Measurements from ENCODE around the gene ICAM1. TPM values are rescaled to one million over a fixed set of nuclear protein-coding genes. Genes with fewer than 3 reads are reported as not detected.
"Not testable (repeated sequence)": the region's sequence is repeated elsewhere in the genome, so short reads cannot be mapped to it uniquely, and the experiment has no call there.

ICAM1 gene
- total RNA-seq, 3 donors from 2014 or later (not counting 1 experiment from before 2014, with no cell fraction given) = 33.1 to 73.7 (median 56.5) TPM

- WGBS (ENCODE audit: insufficient coverage) = 83% methylated on average over 12 of the region's 12 CpGs
- TF ChIP-seq, protein P1, sequence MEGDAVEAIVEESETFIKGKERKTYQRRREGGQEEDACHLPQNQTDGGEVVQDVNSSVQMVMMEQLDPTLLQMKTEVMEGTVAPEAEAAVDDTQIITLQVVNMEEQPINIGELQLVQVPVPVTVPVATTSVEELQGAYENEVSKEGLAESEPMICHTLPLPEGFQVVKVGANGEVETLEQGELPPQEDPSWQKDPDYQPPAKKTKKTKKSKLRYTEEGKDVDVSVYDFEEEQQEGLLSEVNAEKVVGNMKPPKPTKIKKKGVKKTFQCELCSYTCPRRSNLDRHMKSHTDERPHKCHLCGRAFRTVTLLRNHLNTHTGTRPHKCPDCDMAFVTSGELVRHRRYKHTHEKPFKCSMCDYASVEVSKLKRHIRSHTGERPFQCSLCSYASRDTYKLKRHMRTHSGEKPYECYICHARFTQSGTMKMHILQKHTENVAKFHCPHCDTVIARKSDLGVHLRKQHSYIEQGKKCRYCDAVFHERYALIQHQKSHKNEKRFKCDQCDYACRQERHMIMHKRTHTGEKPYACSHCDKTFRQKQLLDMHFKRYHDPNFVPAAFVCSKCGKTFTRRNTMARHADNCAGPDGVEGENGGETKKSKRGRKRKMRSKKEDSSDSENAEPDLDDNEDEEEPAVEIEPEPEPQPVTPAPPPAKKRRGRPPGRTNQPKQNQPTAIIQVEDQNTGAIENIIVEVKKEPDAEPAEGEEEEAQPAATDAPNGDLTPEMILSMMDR (IDR thresholded peaks at IDR 0.05) = no peak
- H3K4me1 ChIP-seq (ENCODE audit: control insufficient read depth, insufficient read depth, low read length) = peaks cover 30% of the 10 kb centered on the region
- no peaks in the 10 kb centered on the region for H3K9me3 ChIP-seq (ENCODE audit: control insufficient read depth, insufficient read depth, low read length)
- H3K27ac ChIP-seq (ENCODE audit: low read length) = no peak overlapping the region
- no peak for ATAC-seq
- intact Hi-C loops (cut with micrococcal nuclease) = no loop called here
- no peaks in the 10 kb centered on the region for H3K27me3 ChIP-seq (ENCODE audit: control insufficient read depth, insufficient read depth, low read length)
- no peak for DNase-seq
- no peak overlapping the region for H3K4me3 ChIP-seq (ENCODE audit: low read length)
- Mint-ChIP-seq H3K4me1 (peaks cover 10 to 18% of the 10 kb centered on the region in 2 donors), H3K36me3 (no peaks in the 10 kb centered on the region), H3K27me3 (ENCODE audit: low read depth in 2 of 2) (no peaks in the 10 kb centered on the region), H3K27ac (peak overlapping the region; percentile 69 to 76), H3K4me3 (peak overlapping the region; percentile 9), H3K9me3 (no peaks in the 10 kb centered on the region)
- H3K36me3 ChIP-seq (ENCODE audit: control insufficient read depth, insufficient read depth, low read length) = no peaks in the 10 kb centered on the region
These were observed 32.6 kb upstream of the ICAM1 start for GRCh38 chr19:10238172-10238783.

DNA sequence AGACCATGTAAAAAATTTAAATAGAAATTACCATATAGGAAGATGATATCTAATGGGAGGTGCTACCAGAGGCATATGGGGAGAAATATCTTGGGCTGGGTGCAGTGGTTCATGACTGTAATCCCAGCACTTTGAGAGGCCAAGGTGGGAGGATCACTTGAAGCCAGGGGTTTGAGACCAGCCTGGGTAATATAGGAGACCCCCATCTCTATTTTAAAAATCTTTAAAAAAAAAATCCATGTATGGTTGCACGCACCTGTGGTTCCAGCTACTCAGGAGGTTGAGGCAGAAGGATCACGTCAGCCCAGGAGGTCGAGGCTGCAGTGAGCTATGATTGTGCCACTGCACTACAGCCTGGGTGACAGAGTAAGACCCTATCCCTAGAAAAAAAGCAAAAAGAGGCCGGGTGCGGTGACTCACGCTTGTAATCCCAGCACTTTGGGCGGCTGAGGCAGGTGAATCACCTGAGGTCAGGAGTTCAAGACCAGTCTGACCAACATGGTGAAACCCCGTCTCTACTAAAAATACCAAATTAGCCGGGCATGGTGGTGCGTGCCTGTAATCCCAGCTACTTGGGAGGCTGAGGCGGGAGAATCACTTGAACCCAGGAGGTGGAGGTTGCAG lies 29.0 kb upstream of the ICAM1 start:
- ATAC-seq; H3K9me3 ChIP-seq (ENCODE audit: control insufficient read depth, insufficient read depth, low read length); H3K4me1 Mint-ChIP-seq; DNase-seq; H3K36me3 ChIP-seq (ENCODE audit: control insufficient read depth, insufficient read depth, low read length); H3K27me3 ChIP-seq (ENCODE audit: control insufficient read depth, insufficient read depth, low read length); H3K27ac Mint-ChIP-seq; H3K36me3 Mint-ChIP-seq; H3K9me3 Mint-ChIP-seq; H3K27ac ChIP-seq (ENCODE audit: low read length); H3K4me3 Mint-ChIP-seq; H3K4me1 ChIP-seq (ENCODE audit: control insufficient read depth, insufficient read depth, low read length); H3K27me3 Mint-ChIP-seq (ENCODE audit: low read depth in 2 of 2); intact Hi-C loops (cut with micrococcal nuclease); H3K4me3 ChIP-seq (ENCODE audit: low read length): not testable (repeated sequence)
- 93% methylated on average over 11 of the region's 11 CpGs for WGBS (ENCODE audit: insufficient coverage)

DNA sequence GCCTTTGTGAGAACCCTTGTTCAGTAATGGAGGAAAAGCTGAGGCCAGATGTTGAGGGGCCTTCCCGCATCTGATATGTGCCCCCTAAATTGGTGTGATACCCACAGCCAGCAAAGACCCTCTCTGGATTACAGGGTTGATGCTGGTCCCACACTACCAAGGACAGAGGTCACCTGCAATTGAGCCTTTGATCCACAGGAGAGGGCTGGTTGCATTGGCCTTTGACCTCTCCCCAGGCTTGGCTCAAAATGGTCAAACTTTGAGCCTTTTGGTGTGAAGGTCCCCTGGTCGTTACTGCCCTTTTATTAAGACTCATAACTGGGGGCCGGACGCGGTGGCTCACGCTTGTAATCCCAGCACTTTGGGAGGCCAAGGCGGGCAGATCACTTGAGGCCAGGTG lies 27.3 kb upstream of the ICAM1 start:
- ATAC-seq = no peak
- H3K4me1 ChIP-seq (ENCODE audit: control insufficient read depth, insufficient read depth, low read length) = no peaks in the 10 kb centered on the region
- H3K9me3 ChIP-seq (ENCODE audit: control insufficient read depth, insufficient read depth, low read length) = no peaks in the 10 kb centered on the region
- no peaks in the 10 kb centered on the region for H3K36me3 ChIP-seq (ENCODE audit: control insufficient read depth, insufficient read depth, low read length)
- H3K27me3 ChIP-seq (ENCODE audit: control insufficient read depth, insufficient read depth, low read length) = no peaks in the 10 kb centered on the region
- intact Hi-C loops (cut with micrococcal nuclease) = no loop called here
- H3K4me1 Mint-ChIP-seq = peaks cover 0 to 3% of the 10 kb centered on the region in 2 donors
- no peak overlapping the region for H3K27ac Mint-ChIP-seq
- no peaks in the 10 kb centered on the region for H3K36me3 Mint-ChIP-seq
- no peak overlapping the region for H3K4me3 Mint-ChIP-seq
- no peaks in the 10 kb centered on the region for H3K9me3 Mint-ChIP-seq
- 97% methylated on average over 7 of the region's 7 CpGs for WGBS (ENCODE audit: insufficient coverage)
- TF ChIP-seq, protein P1 (IDR thresholded peaks at IDR 0.05) = no peak
- no peak for DNase-seq
- no peak overlapping the region for H3K4me3 ChIP-seq (ENCODE audit: low read length)
- H3K27ac ChIP-seq (ENCODE audit: low read length) = no peak overlapping the region
- H3K27me3 Mint-ChIP-seq (ENCODE audit: low read depth in 2 of 2) = no peaks in the 10 kb centered on the region

DNA sequence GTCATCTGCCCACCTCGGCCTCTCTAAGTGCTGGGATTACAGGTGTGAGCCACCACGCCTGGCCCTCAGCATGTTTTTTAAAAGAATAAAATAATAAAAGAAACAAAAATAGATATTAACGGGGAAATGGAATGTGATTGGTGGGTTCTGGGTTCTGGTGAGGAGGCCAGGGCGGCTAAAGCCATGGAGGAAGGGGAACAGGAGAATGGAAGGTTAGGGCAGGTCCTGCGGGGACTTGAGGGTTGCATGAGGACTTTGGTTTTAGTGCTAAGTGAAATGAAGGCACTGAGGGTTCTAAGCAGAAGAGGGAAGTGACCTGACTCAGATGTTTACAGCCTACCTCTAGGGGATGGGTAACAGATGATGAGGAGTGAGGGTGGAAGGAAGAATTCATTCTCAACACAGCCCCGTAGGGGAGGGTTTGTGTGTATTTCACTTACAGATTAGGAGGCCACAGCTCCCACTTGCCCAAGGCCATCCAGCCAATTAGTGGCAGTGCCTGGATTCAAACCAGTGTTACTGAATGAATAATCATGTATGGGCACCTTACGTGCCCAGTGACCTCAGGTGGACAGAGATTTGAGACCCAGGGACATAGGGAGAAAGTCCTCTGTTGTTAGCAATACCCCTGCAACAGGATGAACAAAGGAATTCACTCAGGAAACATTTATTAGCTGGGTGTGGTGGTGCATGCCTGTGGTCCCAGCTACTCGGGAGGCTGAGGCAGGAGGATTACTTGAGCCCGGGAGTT lies 25.6 kb upstream of the ICAM1 start:
- intact Hi-C loops (cut with micrococcal nuclease) = no loop called here
- Mint-ChIP-seq H3K4me3 (no peak overlapping the region), H3K4me1 (peaks cover 0 to 4% of the 10 kb centered on the region in 2 donors), H3K36me3 (no peaks in the 10 kb centered on the region), H3K9me3 (no peaks in the 10 kb centered on the region), H3K27ac (no peak overlapping the region), H3K27me3 (ENCODE audit: low read depth in 2 of 2) (no peaks in the 10 kb centered on the region)
- Histone ChIP-seq H3K27ac (ENCODE audit: low read length) (no peak overlapping the region), H3K9me3 (ENCODE audit: control insufficient read depth, insufficient read depth, low read length) (no peaks in the 10 kb centered on the region), H3K27me3 (ENCODE audit: control insufficient read depth, insufficient read depth, low read length) (no peaks in the 10 kb centered on the region), H3K4me3 (ENCODE audit: low read length) (no peak overlapping the region), H3K36me3 (ENCODE audit: control insufficient read depth, insufficient read depth, low read length) (no peaks in the 10 kb centered on the region), H3K4me1 (ENCODE audit: control insufficient read depth, insufficient read depth, low read length) (peaks cover 5% of the 10 kb centered on the region)
- ATAC-seq = no peak
- WGBS (ENCODE audit: insufficient coverage) = 68% methylated on average over 8 of the region's 9 CpGs
- DNase-seq = no peak
- TF ChIP-seq, protein P1 (IDR thresholded peaks at IDR 0.05) = no peak

Measured in natural killer cell (primary cell).